K562 (cell line): ENCODE results near the gene VPS4B. TPM values are rescaled to one million over a fixed set of nuclear protein-coding genes. Genes with fewer than 3 reads are reported as not detected.

Experiments
- ARID2 ChIP-seq: fragments of 450-650 bp; IDR thresholded peaks from 2 replicates; pipeline ENCODE4 v1.6.1; 2017; ENCODE audit warnings: antibody characterized with exemption, mild to moderate bottlenecking
- CBX3 ChIP-seq, 2 experiments: IDR thresholded peaks; 1 replicate in 1 of 2; 2 replicates in 1 of 2; pipeline ENCODE4 v1.6.1; 2012; ENCODE audit warnings: inconsistent platforms in 2 of 2, low read length in 2 of 2, borderline replicate concordance in 1 of 2, control low read depth in 1 of 2
- CBX8 ChIP-seq: fragments of 200-600 bp; sonication (generic); IDR thresholded peaks from 2 replicates; pipeline ENCODE4 v1.6.1; 2012; ENCODE audit warnings: borderline replicate concordance, mixed run types, low read depth, mild to moderate bottlenecking, moderate library complexity, mixed read lengths, low read length, control low read depth, inconsistent platforms; ENCODE audit not compliant: poor library complexity, severe bottlenecking; ENCODE audit errors: extremely low read depth
- EP400 ChIP-seq: fragments of 450-650 bp; IDR thresholded peaks from 2 replicates; pipeline ENCODE4 v1.6.1; 2017; ENCODE audit warnings: antibody characterized with exemption, mild to moderate bottlenecking, moderate library complexity
- NFATC3 ChIP-seq: fragments of 450-650 bp; IDR thresholded peaks from 2 replicates; pipeline ENCODE4 v1.6.1; 2017; ENCODE audit warnings: mild to moderate bottlenecking
- NR2C1 ChIP-seq, 2 experiments: fragments of 450-650 bp; IDR thresholded peaks; 2 replicates each; pipeline ENCODE4 v1.6.1; 2017; ENCODE audit warnings: mild to moderate bottlenecking in 2 of 2, antibody characterized with exemption in 1 of 2, inconsistent platforms in 1 of 2, missing compliant biosample characterization in 1 of 2, missing genetic modification characterization in 1 of 2
- PHB2 ChIP-seq: fragments of 450-650 bp; IDR thresholded peaks from 2 replicates; pipeline ENCODE4 v1.6.1; 2017; ENCODE audit warnings: low read depth
- PHTF2 ChIP-seq: fragments of 250-450 bp; sonication (Bioruptor Pico); IDR thresholded peaks from 2 replicates; pipeline ENCODE4 v1.5.0; 2021; ENCODE audit warnings: mild to moderate bottlenecking
- PPARD ChIP-seq: fragments of 250-450 bp; sonication (Bioruptor Pico); IDR thresholded peaks from 2 replicates; pipeline ENCODE4 v1.8.0; 2022; ENCODE audit warnings: inconsistent platforms, mild to moderate bottlenecking, moderate library complexity
- SRF ChIP-seq, 2 experiments: fragments of 250-450, 450-650 bp in 1 of 2; sonication (Bioruptor Pico) in 1 of 2; sonication (generic) in 1 of 2; formaldehyde crosslinking; IDR thresholded peaks; 2 replicates each; pipeline versions ENCODE4 v1.5.0 to v1.5.1; 2020 to 2022; ENCODE audit warnings: mild to moderate bottlenecking in 1 of 2, missing genetic modification reagents in 1 of 2
- TBL1XR1 ChIP-seq, 2 experiments: IDR thresholded peaks; 2 replicates each; pipeline ENCODE4 v1.6.1; 2012; ENCODE audit warnings: improper control_type of control experiment in 2 of 2, low read length in 2 of 2, mild to moderate bottlenecking in 1 of 2
- TEAD2 ChIP-seq: fragments of 450-650 bp; IDR thresholded peaks from 2 replicates; pipeline ENCODE4 v1.6.1; 2016; ENCODE audit warnings: missing genetic modification characterization, control low read depth, missing compliant biosample characterization
- ZNF311 ChIP-seq: fragments of 250-450 bp; sonication (Bioruptor Pico); IDR thresholded peaks from 2 replicates; pipeline ENCODE4 v1.4.0; 2020; ENCODE audit warnings: mild to moderate bottlenecking, moderate library complexity
- ZNF77 ChIP-seq: fragments of 250-450 bp; sonication (Bioruptor Pico); IDR thresholded peaks from 2 replicates; pipeline ENCODE4 v1.5.0; 2020
- polyA plus RNA-seq, 8 experiments: library from polyadenylated mRNA; depleted of rRNA in 4 of 8; stranded (reverse) in 5 of 8; unstranded in 3 of 8; fragments of >200 nt; fragmentation: Nextera tagmentation in 2 of 8; fragmentation: Illumina TruSeq in 1 of 8; extraction: Ambion mirVana in 2 of 8; extraction: Trizol in 1 of 8; gene quantifications; 2 replicates each; pipeline versions ENCODE4 v1.2.1 to v1.2.3, GENCODE V29; 2011 to 2014; ENCODE audit warnings: inconsistent platforms in 1 of 8, missing spikeins in 1 of 8
- total RNA-seq, 7 experiments: library from RNA; depleted of rRNA in 6 of 7; stranded (reverse); fragments of >200 nt in 6 of 7; fragmentation: Illumina TruSeq in 2 of 7; extraction: Trizol in 2 of 7; gene quantifications; 2 replicates each; pipeline versions ENCODE4 v1.2.1 to v1.2.3, GENCODE V29; 2011 to 2021; ENCODE audit warnings: low replicate concordance in 1 of 7
- TF ChIP-seq, protein P1 (sequence below): fragments of 250-450 bp; sonication (Bioruptor Pico); IDR thresholded peaks from 2 replicates; pipeline ENCODE4 v1.6.1; 2021; ENCODE audit warnings: mild to moderate bottlenecking
- TF ChIP-seq, protein P2 (sequence below): fragments of 250-450 bp; sonication (Bioruptor Pico); IDR thresholded peaks from 2 replicates; pipeline ENCODE4 v1.5.1; 2021; ENCODE audit warnings: mild to moderate bottlenecking
- TF ChIP-seq, protein P3 (sequence below): sonication (generic); formaldehyde crosslinking; IDR thresholded peaks from 2 replicates; pipeline ENCODE4 v1.8.1; 2022; ENCODE audit warnings: missing genetic modification reagents
- TF ChIP-seq, protein P4 (sequence below), 3 experiments: IDR thresholded peaks in 2 of 3; conservative IDR thresholded peaks in 1 of 3; 2 replicates each; pipeline ENCODE4 v1.5.1; 2011 to 2012; ENCODE audit warnings: low read length in 3 of 3, mild to moderate bottlenecking in 3 of 3, control low read depth in 2 of 3, improper control_type of control experiment in 1 of 3, inconsistent platforms in 1 of 3, low read depth in 1 of 3, mixed read lengths in 1 of 3, moderate library complexity in 1 of 3; ENCODE audit not compliant: insufficient read depth in 2 of 3

The VPS4B gene
- total and polyA plus RNA-seq, 9 of the 15 experiments (the other 6 are each of a cell fraction or from before 2014, with no cell fraction given): 7.3 to 16.4 (median 10.4) TPM

DNA sequence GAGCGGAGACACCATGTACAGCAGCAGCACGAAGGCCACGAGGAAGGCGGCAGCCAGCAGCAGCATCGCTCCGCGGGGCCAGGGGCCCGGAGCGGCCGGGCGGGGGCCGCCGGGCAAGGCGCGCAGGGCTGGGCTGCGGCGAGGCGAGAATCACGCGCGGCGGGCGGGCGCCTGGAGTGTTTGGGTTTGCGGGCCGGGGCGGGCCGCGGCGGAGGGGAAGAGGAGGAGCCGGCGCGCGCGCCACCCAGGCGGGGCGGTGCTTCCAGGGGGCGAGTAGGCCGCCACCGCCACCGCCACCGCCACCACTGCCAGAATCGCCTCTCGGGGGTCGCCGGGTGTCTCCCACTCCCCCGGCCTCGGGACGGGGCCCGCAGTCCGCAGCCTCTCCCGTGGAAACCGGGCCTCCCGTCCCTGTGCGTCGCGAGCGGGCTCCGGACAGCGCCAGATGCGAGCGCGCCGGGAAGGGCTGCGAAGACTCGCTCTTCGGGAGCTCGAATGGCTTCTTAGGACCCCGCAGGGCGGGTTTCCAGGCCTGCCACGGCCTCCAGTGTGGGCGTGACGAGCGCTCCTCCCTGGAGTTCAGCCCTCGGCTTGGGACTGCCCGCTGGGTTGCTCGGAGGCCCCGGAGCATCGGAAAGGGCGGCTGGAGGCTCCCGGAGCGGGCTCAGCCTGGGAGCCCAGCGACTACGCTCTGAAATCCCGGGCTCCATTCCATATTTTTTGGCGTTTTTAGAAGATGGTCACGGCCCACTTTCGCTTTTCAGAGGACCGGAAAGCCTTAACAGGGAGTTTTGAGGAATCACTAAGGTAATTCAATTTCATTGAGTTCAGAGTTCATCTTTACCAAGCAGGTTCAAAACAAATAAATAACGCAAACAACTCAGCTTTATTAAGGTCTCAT lies 55.0 kb downstream of the VPS4B start, which contains the start of gene KDSR (continued):
- TF ChIP-seq, protein P1, sequence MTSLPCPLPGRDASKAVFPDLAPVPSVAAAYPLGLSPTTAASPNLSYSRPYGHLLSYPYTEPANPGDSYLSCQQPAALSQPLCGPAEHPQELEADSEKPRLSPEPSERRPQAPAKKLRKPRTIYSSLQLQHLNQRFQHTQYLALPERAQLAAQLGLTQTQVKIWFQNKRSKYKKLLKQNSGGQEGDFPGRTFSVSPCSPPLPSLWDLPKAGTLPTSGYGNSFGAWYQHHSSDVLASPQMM: no peak
- TF ChIP-seq TEAD2 (no peak), CBX8 (no peak), ZNF311 (CRISPR knock-in tag) (no peak), ARID2 (no peak), PHB2 (no peak), EP400 (peak; percentile 64), TBL1XR1 (IDR thresholded peaks at IDR 0.05; ENCODE audit: low read length in 2 of 2) (no peak), PHTF2 (CRISPR knock-in tag) (no peak), ZNF77 (CRISPR knock-in tag) (no peak), CBX3 (IDR thresholded peaks at IDR 0.05; ENCODE audit: borderline replicate concordance in 1 of 2, low read length in 2 of 2) (no peak), SRF (CRISPR knock-in tag; IDR thresholded peaks at IDR 0.05) (peak; percentile 47 to 90; a peak in 3 of 4 replicates), NFATC3 (no peak), PPARD (CRISPR knock-in tag) (no peak), NR2C1 (IDR thresholded peaks at IDR 0.05) (no peak; the same call in 1 of the 2 replicates), NR2C1 (tag; IDR thresholded peaks at IDR 0.05) (peak; percentile 74; the same call in 1 of the 2 replicates)
- TF ChIP-seq, protein P2, sequence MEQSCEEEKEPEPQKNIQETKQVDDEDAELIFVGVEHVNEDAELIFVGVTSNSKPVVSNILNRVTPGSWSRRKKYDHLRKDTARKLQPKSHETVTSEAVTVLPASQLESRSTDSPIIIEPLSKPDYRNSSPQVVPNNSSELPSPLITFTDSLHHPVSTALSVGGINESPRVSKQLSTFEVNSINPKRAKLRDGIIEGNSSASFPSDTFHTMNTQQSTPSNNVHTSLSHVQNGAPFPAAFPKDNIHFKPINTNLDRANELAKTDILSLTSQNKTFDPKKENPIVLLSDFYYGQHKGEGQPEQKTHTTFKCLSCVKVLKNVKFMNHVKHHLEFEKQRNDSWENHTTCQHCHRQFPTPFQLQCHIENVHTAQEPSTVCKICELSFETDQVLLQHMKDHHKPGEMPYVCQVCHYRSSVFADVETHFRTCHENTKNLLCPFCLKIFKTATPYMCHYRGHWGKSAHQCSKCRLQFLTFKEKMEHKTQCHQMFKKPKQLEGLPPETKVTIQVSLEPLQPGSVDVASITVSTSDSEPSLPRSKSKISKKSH (CRISPR knock-in tag): no peak
- TF ChIP-seq, protein P3, sequence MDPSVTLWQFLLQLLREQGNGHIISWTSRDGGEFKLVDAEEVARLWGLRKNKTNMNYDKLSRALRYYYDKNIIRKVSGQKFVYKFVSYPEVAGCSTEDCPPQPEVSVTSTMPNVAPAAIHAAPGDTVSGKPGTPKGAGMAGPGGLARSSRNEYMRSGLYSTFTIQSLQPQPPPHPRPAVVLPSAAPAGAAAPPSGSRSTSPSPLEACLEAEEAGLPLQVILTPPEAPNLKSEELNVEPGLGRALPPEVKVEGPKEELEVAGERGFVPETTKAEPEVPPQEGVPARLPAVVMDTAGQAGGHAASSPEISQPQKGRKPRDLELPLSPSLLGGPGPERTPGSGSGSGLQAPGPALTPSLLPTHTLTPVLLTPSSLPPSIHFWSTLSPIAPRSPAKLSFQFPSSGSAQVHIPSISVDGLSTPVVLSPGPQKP: no peak
- TF ChIP-seq, protein P4, sequence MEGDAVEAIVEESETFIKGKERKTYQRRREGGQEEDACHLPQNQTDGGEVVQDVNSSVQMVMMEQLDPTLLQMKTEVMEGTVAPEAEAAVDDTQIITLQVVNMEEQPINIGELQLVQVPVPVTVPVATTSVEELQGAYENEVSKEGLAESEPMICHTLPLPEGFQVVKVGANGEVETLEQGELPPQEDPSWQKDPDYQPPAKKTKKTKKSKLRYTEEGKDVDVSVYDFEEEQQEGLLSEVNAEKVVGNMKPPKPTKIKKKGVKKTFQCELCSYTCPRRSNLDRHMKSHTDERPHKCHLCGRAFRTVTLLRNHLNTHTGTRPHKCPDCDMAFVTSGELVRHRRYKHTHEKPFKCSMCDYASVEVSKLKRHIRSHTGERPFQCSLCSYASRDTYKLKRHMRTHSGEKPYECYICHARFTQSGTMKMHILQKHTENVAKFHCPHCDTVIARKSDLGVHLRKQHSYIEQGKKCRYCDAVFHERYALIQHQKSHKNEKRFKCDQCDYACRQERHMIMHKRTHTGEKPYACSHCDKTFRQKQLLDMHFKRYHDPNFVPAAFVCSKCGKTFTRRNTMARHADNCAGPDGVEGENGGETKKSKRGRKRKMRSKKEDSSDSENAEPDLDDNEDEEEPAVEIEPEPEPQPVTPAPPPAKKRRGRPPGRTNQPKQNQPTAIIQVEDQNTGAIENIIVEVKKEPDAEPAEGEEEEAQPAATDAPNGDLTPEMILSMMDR (IDR thresholded peaks at IDR 0.05 in 2 of 3, conservative IDR thresholded peaks at IDR 0.05 in 1 of 3; ENCODE audit: insufficient read depth in 2 of 3, low read depth in 1 of 3, low read length in 3 of 3): no peak
